IPS-18a (cell line): Measurements from ENCODE around the gene INSYN1.
A peak's percentile ranks its signal among the peaks of the same experiment; 100 is the strongest.
"Not testable (repeated sequence)": the region's sequence is repeated elsewhere in the genome, so short reads cannot be mapped to it uniquely, and the experiment has no call there.

Experiments used
- H3K27ac ChIP-seq: one replicate; pipeline ENCODE4 v1.5.1; 2013; ENCODE audit warnings: low read length
- H3K27me3 ChIP-seq: one replicate; pipeline ENCODE4 v1.6.1; 2013; ENCODE audit warnings: mild to moderate bottlenecking, low read length; ENCODE audit not compliant: control insufficient read depth, insufficient read depth
- H3K36me3 ChIP-seq: one replicate; pipeline ENCODE4 v1.6.1; 2013; ENCODE audit warnings: low read depth, low read length; ENCODE audit not compliant: control insufficient read depth
- H3K4me1 ChIP-seq: one replicate; pipeline ENCODE4 v1.6.1; 2013; ENCODE audit warnings: low read depth, low read length; ENCODE audit not compliant: control insufficient read depth
- H3K4me3 ChIP-seq: one replicate; pipeline ENCODE4 v1.5.1; 2013; ENCODE audit warnings: low read length
- H3K9ac ChIP-seq: one replicate; pipeline ENCODE4 v1.6.1; 2013; ENCODE audit warnings: mild to moderate bottlenecking, low read length, moderate library complexity
- H3K9me3 ChIP-seq: one replicate; pipeline ENCODE4 v1.6.1; 2013; ENCODE audit warnings: low read depth, low read length; ENCODE audit not compliant: control insufficient read depth

The INSYN1 gene

GRCh38 chr15:73708691-73709090 is 44.5 kb downstream of the INSYN1 start:
- H3K27ac ChIP-seq = no peak overlapping the region
- H3K9me3 ChIP-seq = no peaks in the 10 kb centered on the region
- H3K4me1 ChIP-seq = no peaks in the 10 kb centered on the region
- H3K36me3 ChIP-seq = peaks cover 62% of the 10 kb centered on the region
- H3K9ac ChIP-seq = no peak overlapping the region
- H3K4me3 ChIP-seq = no peak overlapping the region
- H3K27me3 ChIP-seq = no peaks in the 10 kb centered on the region

- no peaks in the 10 kb centered on the region for H3K4me1 ChIP-seq
- no peaks in the 10 kb centered on the region for H3K27me3 ChIP-seq
- no peak overlapping the region for H3K27ac ChIP-seq
- no peaks in the 10 kb centered on the region for H3K9me3 ChIP-seq
- peaks cover 39% of the 10 kb centered on the region for H3K36me3 ChIP-seq
- no peak overlapping the region for H3K9ac ChIP-seq
- no peak overlapping the region for H3K4me3 ChIP-seq
Measured at GRCh38 chr15:73704869-73705645, 48.1 kb downstream of the INSYN1 start.

GRCh38 chr15:73704142-73704868 is 48.8 kb downstream of the INSYN1 start:
- not testable (repeated sequence) for H3K9ac ChIP-seq, H3K4me1 ChIP-seq, H3K27me3 ChIP-seq, H3K27ac ChIP-seq, H3K4me3 ChIP-seq, H3K9me3 ChIP-seq
- peaks cover 33% of the 10 kb centered on the region for H3K36me3 ChIP-seq

GRCh38 chr15:73703601-73704000 is 49.5 kb downstream of the INSYN1 start:
- H3K36me3 ChIP-seq = peaks cover 28% of the 10 kb centered on the region
- not testable (repeated sequence) for H3K9me3 ChIP-seq, H3K4me3 ChIP-seq, H3K27ac ChIP-seq, H3K9ac ChIP-seq, H3K4me1 ChIP-seq, H3K27me3 ChIP-seq

GRCh38 chr15:73702311-73703239 is 50.6 kb downstream of the INSYN1 start:
- not testable (repeated sequence) for H3K27me3 ChIP-seq, H3K4me3 ChIP-seq, H3K4me1 ChIP-seq, H3K9me3 ChIP-seq, H3K27ac ChIP-seq, H3K9ac ChIP-seq
- peaks cover 18% of the 10 kb centered on the region for H3K36me3 ChIP-seq

- Histone ChIP-seq H3K27ac (no peak overlapping the region), H3K36me3 (peaks cover 3% of the 10 kb centered on the region), H3K4me3 (no peak overlapping the region)
Measured at GRCh38 chr15:73700041-73700842, 52.9 kb downstream of the INSYN1 start.

GRCh38 chr15:73699249-73700040 is 53.7 kb downstream of the INSYN1 start:
- H3K27me3 ChIP-seq = no peaks in the 10 kb centered on the region
- peaks cover 6% of the 10 kb centered on the region for H3K4me1 ChIP-seq
- no peak overlapping the region for H3K4me3 ChIP-seq
- no peak overlapping the region for H3K9ac ChIP-seq
- H3K27ac ChIP-seq = no peak overlapping the region
- no peaks in the 10 kb centered on the region for H3K9me3 ChIP-seq
- no peaks in the 10 kb centered on the region for H3K36me3 ChIP-seq

More at GRCh38 chr15:73700041-73700842, 52.9 kb downstream of the INSYN1 start:
- Histone ChIP-seq H3K27me3 (no peaks in the 10 kb centered on the region), H3K4me1 (peaks cover 6% of the 10 kb centered on the region), H3K9ac (no peak overlapping the region), H3K9me3 (no peaks in the 10 kb centered on the region)

- no peak overlapping the region for H3K9ac ChIP-seq
Measured at GRCh38 chr15:73697033-73697467, 56.1 kb downstream of the INSYN1 start.

GRCh38 chr15:73696641-73697001 is 56.5 kb downstream of the INSYN1 start:
- no peaks in the 10 kb centered on the region for H3K27me3 ChIP-seq
- H3K27ac ChIP-seq = peak overlapping the region; percentile 22
- no peaks in the 10 kb centered on the region for H3K9me3 ChIP-seq
- no peak overlapping the region for H3K4me3 ChIP-seq
- H3K4me1 ChIP-seq = peaks cover 10% of the 10 kb centered on the region
- no peak overlapping the region for H3K9ac ChIP-seq
- no peaks in the 10 kb centered on the region for H3K36me3 ChIP-seq

More at GRCh38 chr15:73697033-73697467, 56.1 kb downstream of the INSYN1 start:
- peak overlapping the region; percentile 22 for H3K27ac ChIP-seq
- no peaks in the 10 kb centered on the region for H3K27me3 ChIP-seq
- peaks cover 6% of the 10 kb centered on the region for H3K4me1 ChIP-seq
- H3K36me3 ChIP-seq = no peaks in the 10 kb centered on the region
- no peaks in the 10 kb centered on the region for H3K9me3 ChIP-seq
- H3K4me3 ChIP-seq = no peak overlapping the region
